Middle frontal gyrus (tissue), 1 donor: ENCODE measurements around the gene KLHL13.
"Not testable (repeated sequence)": the region's sequence is repeated elsewhere in the genome, so short reads cannot be mapped to it uniquely, and the experiment has no call there.

ENCODE experiments used
- DNase-seq: peaks from one replicate; pipeline ENCODE4 v3.0.0-alpha.2; 2015; ENCODE audit warnings: low spot score; ENCODE audit errors: extremely low spot score

KLHL13 gene, protein sequence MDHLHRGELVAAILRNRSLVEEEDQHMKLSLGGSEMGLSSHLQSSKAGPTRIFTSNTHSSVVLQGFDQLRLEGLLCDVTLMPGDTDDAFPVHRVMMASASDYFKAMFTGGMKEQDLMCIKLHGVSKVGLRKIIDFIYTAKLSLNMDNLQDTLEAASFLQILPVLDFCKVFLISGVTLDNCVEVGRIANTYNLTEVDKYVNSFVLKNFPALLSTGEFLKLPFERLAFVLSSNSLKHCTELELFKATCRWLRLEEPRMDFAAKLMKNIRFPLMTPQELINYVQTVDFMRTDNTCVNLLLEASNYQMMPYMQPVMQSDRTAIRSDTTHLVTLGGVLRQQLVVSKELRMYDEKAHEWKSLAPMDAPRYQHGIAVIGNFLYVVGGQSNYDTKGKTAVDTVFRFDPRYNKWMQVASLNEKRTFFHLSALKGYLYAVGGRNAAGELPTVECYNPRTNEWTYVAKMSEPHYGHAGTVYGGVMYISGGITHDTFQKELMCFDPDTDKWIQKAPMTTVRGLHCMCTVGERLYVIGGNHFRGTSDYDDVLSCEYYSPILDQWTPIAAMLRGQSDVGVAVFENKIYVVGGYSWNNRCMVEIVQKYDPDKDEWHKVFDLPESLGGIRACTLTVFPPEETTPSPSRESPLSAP

GRCh38 chrX:118116713-118117550 lies at the start of gene KLHL13:
Gene KLHL13, minus strand, starts transcription at chrX:118116810. Its CDS starts 88,337 bp downstream, at chrX:118028473.
- DNase-seq, result no peak

DNA sequence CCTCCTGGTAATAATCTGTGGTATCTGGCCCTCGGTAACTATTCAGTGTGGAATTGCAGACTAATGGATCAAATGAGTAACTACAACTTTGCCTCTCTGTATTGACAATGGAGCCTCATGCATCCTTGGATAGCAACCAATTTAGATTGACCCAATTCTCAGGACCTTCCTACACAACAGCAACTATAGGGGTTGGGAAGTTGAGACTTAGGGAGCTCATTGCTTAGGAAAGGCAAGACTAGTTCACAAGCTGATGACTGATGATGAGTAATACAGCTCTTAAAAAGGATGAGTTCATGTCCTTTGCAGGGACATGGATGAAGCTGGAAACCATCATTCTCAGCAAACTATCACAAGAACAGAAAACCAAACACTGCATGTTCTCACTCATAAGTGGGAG lies 47.5 kb upstream of the KLHL13 start:
- no peak for DNase-seq

DNA sequence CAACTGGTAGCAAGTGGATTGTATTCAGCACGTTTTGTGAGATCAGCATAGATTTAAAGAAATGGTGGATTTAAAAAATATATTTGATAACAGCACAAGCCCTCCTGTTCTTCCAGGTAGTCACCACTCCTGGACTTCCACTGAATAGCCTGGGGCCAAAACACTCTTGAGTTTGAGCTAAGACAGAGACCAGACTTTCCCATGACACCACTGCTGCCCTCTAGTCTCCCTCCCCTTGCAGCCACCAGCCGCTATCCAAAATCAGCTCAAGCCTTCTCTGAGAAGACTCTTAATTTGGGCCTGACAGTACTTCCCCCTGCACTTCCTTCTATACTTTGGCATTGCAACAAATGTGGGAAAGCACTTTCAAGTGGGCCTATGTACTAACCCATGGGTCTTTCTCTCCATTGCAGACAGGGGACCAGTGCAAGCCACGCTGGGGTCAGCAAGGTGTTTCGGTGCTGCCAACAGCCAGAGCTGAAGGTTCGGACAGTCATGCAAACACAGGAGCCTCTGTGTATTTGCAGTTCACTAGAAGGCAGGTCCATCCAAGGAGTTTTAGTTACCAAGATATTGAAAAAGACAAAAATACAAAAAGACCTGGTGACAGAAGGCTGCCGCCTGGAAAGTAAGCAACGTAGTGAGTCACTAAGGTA lies 40.5 kb upstream of the KLHL13 start:
- no peak for DNase-seq

GRCh38 chrX:118156254-118156952 lies 39.8 kb upstream of the KLHL13 start:
- DNase-seq, result no peak

- DNase-seq, result no peak
Measured at GRCh38 chrX:118153270-118153669, 36.7 kb upstream of the KLHL13 start.

- no peak for DNase-seq
Measured at GRCh38 chrX:118152721-118153120, 36.1 kb upstream of the KLHL13 start.

DNA sequence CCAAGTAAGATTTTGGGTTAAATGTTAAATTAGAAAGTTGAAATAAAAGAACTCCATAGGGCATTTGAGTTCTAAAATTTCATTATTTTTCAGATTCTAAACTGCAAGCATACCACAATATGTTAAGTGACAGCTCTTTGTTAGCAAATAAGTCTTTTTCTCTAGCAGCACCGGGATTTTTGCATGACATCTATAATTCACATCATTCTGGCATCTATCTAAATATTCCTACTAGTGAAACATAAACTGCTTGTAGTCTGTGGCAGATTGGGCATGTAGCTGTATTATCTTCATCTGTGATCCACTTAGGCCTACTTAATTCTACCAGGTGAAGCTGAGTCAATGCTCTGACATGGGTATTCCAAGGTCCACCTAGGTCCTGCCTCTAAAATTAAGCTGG lies 32.1 kb upstream of the KLHL13 start:
- DNase-seq, result no peak

- DNase-seq, result not testable (repeated sequence)
Measured at GRCh38 chrX:118147771-118148170, 31.2 kb upstream of the KLHL13 start.

DNA sequence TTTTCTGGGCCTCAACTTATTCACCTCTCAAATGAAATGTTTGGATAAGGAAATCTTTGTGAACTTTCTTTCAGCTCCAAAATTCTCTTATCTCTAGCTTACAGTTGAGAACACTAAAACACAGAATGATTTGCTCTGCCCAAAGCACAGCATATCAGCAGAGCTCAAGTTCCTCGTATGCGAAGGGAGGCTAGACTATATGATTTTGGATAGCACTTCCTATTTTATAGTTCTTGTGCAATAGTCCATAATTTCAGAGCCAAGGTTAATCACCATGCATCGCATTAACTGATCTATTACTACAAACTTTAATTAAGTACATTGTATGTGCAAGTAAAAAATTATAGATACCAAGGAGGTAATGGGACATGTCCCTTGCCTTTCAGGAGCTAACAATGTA lies 27.0 kb upstream of the KLHL13 start:
- DNase-seq, result no peak

- DNase-seq, result no peak
Measured at GRCh38 chrX:118131336-118131735, 14.7 kb upstream of the KLHL13 start.

DNA sequence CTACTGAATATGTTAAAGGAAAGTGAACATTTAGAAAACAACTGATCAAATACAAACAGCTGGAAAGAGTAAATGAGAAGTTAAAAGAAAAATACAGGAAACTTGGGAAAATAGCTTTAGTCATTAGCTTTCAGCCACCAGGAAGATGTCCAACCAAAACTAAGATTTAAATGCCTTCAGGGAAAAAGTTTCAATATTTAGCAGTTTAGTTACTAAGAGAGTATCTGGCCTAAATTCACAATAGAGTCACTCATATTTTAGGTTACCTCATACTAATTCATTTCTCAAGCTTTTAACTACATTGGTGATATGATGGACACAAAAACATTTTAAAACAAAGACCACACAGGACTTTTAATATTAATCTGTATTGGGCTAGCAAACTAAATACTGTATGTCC lies 13.1 kb upstream of the KLHL13 start:
- no peak for DNase-seq

- DNase-seq, result no peak
Measured at GRCh38 chrX:118128724-118129123, 12.1 kb upstream of the KLHL13 start.

DNA sequence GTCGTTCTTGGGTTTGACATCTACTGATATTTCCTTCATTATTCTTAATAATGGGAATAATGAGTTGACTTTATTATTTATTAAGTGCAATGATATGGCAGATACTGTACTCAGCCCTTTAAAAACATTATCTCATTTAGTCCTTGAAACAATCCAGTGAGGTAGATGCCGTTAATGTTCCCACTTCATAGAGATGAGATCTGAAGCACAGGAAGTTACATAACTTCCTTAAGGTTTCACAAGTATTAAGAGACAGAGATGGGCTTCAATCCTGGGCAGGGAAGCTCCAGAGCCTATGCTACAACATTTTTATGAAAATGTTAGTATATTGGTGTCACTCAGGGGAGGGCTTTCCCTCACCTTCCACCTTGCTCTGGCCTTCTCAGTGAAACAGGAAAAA lies 9.7 kb upstream of the KLHL13 start:
- no peak for DNase-seq

DNA sequence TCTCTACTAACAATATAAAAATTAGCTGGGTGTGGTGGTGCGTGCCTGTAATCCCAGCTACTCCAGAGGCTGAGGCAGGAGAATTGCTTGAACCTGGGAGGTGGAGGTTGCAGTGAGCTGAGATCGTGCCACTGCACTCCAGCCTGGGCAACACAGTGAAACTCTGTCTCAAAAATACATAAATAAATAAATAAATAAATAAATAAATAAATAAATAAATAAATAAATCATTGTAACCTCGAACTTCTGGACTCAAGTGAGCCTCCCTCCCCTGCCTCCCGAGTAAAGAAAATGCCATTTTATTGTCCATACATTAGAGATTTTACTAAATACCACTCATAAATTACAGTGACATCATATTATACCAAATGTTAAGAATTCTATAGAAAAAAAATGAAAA lies 7.6 kb upstream of the KLHL13 start:
- DNase-seq, result not testable (repeated sequence)

- DNase-seq, result no peak
Measured at GRCh38 chrX:118117741-118118140, 1.1 kb upstream of the KLHL13 start.

DNA sequence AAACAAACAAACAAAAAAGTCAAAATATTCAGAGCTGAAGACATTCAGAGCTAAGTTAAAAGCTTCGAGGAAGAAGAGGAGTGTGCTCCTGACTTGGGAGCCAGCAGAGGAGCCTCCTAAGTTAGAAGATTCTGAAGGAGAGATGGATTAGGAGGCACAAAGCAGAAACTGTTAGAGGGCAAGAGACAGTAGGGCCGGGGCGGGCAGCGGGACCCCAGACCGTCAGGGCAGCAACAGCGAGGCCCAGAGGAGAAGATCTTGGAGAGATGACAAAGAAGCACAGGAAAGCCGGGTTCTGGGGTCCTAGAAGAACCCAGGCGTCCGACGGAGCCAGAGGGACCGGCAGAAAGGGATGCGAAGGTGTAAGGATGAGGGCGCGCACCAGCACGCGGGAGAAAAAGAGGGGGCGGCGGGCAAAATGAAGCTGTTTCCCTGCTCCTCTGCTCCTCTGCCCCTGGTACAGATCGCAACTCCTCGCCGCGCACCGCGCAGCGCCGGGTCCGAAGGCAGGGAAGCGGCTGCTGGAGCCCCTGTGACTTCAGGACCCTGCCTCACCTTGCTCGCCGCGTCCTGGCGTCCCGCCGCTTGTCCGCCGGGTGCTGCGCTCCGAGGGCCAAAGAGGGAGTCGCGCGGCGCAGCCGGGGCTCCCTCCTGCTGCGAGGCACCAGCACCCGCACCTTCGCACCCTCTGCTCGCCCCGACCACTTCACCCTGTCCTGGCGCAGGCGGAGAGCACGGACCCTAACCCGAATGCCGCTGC lies 477 bp downstream of the KLHL13 start:
- DNase-seq, result no peak

GRCh38 chrX:118114971-118115370 lies 1.6 kb downstream of the KLHL13 start:
- no peak for DNase-seq

DNA sequence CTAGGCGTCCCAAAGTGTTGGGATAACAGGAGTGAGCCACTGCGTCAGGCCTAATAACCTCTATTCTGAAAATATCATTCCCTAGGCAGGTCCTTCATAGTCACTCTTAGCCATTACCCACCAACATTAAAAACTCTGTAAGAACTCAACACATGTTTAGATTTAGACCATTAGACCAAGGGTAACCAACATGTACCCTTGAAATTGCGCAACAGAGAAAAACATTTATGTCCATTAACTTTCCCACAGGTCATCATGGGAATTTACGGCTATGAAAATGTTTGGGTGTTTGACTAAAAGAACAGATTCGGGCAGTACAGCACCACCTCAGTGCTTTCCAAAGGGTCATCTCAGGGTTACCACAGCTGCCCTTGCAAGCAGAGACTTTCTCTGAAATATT lies 7.5 kb downstream of the KLHL13 start:
- DNase-seq, result no peak

GRCh38 chrX:118108304-118108703 lies 8.3 kb downstream of the KLHL13 start:
- DNase-seq, result no peak

- no peak for DNase-seq
Measured at GRCh38 chrX:118100091-118100490, 16.5 kb downstream of the KLHL13 start.
